GM19455 (cell line): ENCODE data around the gene CEP126.

ENCODE experiments used
- ATAC-seq: cut with Tn5 transposase; IDR thresholded peaks from one replicate; pipeline ENCODE4 v1.9.1; 2021; ENCODE audit not compliant: unreplicated experiment

The CEP126 gene

DNA sequence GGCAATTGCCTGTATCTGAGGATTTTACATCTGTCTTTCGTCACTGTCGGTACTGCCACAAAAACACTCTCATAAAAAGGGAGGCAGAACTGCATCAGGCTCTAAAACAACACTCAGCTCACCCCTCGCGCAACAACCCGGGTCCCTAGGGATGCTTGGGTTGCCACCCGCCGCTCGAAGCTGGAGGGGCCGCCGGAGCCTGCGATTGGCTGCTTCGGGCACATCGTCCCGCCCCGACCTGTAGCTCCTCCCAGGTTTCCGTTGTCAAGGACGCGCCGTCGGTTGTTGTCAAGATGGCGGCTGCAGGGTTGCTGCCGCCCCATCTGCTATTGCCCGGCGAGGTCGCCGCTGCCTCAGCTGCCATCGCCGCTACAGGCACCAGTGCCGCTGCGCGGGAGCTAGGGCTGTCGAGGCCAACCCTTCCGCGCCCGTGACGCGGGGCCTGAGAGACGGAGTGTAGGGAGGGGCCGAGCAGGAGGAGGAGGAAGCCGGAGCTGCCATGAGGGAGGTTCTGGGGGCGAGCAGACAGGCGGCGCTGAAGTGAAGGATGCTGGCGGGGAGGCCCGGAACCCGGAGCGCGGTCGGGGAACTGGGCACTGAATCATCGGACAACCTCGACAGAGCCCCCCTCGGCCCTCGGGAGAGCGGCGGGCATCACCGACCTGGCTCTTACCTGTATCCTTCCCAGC lies at the start of gene CEP126:
TSS of gene CEP126 (plus strand) at position 273 of the 689 bp plus-strand sequence. CDS start at position 548, 275 bp downstream.
- peak; percentile 100 for ATAC-seq

GRCh38 chr11:101866619-101867491 lies 48.0 kb upstream of the CEP126 start:
- ATAC-seq: no peak

- no peak for ATAC-seq
Measured at GRCh38 chr11:101867951-101868350, 46.9 kb upstream of the CEP126 start.

GRCh38 chr11:101870510-101870909 lies 44.3 kb upstream of the CEP126 start:
- no peak for ATAC-seq

DNA sequence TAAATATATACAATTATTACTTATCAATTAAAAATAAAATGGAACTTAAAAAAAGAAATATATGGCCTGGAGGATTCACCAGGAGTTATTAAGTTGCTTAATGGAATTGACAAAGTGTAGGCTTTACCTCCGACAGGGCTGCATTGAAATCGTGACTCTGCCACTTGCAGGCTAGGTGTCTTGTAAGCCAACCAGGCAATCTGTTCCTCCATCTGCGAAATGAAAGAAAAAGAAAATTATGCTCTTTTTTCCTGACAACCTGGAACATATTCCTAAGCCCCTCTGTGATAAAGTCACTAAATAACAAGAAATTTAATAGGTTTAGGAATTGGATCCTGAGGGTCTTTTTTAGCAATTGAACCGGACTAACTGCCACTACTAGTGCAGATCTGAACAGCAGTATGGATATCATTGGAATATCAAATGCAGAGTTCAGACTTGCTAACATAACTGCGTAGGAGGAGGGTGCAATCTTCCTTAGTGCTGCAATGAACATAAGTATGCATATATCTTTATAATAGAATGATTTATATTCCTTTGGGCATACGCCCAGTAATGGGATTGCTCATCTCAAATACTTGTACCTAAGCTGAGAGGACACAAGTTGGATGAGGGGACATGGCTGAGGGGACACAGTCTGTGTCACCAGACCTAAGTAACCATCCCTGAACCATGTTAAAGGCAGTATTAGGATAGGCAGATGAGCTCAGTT lies 42.5 kb upstream of the CEP126 start:
- no peak for ATAC-seq

DNA sequence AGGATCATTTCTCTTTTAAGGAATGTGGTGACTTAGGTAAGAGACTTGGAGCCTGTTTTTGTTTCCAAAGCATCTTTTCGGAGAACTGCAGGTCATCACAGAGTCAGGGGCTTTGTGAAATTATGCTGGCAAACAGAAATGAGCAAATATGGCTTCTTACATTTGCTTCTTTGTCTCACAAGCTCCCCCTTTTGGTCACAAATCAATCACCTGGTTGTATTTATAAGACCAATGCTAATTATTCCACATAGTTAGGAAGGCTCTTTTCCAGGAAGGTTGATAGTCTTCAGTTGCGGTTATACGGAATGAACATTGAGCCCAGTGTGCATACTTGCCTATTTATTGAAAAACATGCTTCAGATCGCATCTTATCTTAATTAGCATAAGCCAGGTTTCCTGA lies 34.6 kb upstream of the CEP126 start:
- ATAC-seq: no peak

GRCh38 chr11:101881586-101881985 lies 33.2 kb upstream of the CEP126 start:
- no peak for ATAC-seq

- no peak for ATAC-seq
Measured at GRCh38 chr11:101885631-101886030, 29.2 kb upstream of the CEP126 start.

DNA sequence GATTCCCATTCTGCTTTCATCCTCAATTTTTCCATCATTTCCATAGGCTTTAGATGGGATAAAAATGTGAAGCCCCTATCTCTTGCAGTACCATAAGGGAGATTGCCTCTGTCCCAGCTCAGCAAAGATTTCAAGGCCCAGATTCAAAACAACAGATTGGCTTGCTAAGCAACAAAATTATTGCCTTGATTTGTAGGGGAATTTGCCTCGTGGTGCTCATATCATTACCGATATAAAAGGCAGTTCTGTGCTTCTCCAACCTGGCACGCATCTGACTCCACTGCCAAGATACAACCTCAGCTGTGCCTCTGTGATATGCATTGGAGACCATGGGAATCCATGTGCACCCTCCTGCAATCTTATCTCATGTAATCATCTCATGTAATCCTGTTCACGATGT lies 25.0 kb upstream of the CEP126 start:
- no peak for ATAC-seq

DNA sequence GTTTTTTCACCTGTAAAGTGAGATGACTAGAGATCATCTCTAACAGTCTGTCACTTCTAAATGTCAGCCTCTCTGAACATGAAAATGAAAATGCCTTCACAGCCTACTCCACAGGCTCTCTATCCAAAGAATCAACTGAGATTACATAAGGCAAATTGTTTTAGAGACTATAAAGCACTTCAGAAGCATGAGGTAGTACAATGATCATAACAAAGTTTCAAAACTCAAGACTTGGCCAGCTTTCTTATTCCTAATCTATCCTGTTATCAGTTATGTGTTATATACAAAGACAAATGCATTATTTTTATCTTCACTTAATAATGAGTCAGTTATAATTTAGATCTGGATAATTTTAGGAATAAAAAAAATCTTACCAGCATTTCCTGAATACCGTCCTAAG lies 20.3 kb upstream of the CEP126 start:
- ATAC-seq: no peak

GRCh38 chr11:101907815-101908214 lies 7.0 kb upstream of the CEP126 start:
- ATAC-seq: no peak

- ATAC-seq: no peak
Measured at GRCh38 chr11:101909087-101909486, 5.7 kb upstream of the CEP126 start.

DNA sequence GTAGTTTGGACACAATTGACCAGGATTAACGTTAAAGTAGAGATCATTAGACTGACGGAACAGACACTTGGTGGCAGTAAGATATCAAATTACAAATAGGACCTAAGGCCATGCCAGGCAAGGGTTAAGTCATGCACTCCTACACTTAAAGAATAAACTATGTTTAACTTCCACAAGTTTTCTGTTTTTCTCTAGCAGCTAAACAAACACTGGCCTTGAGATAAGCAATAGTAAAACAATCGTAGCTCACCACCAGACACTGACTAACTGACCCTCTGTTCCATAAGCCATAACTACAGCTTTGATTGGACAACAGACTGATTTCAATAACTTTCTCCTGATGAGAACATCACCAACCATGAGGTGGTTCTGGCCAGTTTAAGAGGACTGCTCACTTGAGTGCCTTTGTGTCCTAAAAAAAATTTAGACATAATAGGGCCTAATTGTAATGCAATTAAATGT lies 2.0 kb upstream of the CEP126 start:
- no peak for ATAC-seq

- no peak for ATAC-seq
Measured at GRCh38 chr11:101913656-101914055, 1.2 kb upstream of the CEP126 start.

DNA sequence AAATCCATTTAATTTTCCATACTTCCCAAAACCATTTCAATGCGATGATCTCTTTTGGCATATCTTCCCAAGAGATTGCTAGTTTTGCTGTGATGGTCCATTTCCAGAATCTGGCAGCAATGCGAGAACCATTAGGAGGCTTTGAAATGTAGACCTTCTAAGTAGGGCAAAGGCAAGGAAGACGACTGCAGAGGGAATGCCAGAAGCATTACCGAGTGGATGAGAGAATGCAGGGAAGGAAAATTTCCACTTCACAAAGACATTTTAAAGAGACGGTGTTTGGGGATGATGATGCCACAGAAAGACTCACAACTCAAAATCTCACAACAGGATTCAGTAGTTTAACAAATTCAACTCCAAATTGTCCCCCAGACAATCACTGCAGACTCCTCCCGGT lies 471 bp upstream of the CEP126 start:
- no peak for ATAC-seq

DNA sequence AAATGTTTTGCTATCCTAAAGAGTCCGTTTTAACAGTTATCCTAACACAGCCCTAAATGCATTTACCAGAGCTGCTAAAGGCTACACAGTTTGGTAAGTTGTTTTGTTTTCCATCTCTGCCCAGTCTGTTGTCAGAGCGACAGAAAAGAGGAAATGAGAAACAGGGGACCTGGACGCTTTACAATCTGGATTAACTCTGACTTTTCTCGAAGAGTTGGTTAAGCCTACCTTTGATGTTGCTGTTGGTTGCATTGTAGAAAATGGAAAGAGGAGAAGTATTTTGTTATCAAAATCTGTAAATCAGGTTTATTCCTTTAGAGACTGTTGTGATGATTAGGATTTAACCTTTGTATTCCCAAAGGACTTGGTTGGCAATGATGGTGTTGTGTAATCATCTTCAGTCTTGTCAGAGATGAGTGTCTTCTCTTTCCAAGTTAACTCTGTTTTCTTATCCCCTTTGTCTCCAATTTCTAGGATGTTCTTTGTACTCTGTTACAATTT lies 1.0 kb downstream of the CEP126 start:
- ATAC-seq: no peak

DNA sequence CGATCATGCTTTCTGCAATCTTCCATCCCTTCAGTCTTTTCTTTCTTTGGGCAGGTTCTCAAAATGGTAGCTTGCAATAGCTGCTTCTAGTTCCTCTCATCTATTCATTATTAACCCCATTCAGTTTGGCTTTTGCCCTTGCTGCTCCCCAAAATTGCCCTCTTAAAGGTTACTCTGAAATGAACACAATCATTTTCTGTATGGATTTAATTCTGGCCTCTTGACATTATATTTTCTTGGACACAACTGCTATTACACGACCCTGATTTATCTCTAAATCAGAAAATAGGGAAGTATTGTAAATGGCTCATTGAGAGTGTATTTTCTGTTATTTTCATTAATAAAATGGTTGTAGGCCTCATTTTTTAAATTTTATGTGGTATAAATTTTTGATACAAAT lies 1.6 kb downstream of the CEP126 start, which contains the start of gene ANGPTL5:
TSS of gene ANGPTL5 (minus strand) at position 101 of the 400 bp plus-strand sequence. CDS start 8,613 bp downstream, outside the sequence.
- no peak for ATAC-seq

GRCh38 chr11:101917226-101917625 lies 2.4 kb downstream of the CEP126 start:
- no peak for ATAC-seq

DNA sequence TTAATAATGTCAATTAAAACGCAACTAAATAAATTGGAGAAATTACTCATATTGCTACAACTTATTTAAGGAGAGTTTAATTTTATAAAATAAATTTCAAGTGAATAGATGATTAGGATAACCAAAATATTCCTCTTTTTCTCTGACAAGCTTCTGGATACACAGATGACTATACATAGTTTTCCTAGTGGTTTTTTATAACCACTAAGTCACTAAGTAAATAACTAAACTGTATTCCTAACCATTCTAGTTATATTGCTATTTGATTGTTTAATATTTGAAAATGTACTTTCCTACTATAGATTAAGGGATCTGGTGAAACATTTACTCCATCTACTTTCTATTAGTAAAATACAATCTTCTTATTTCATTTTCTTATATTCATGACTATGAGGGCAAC lies 6.2 kb downstream of the CEP126 start:
- no peak for ATAC-seq

- ATAC-seq: no peak
Measured at GRCh38 chr11:101923554-101923953, 8.7 kb downstream of the CEP126 start.

GRCh38 chr11:101929294-101929915 lies 14.6 kb downstream of the CEP126 start:
- no peak for ATAC-seq
